Measurements from ENCODE around the gene MTUS2.

MTUS2 gene

DNA sequence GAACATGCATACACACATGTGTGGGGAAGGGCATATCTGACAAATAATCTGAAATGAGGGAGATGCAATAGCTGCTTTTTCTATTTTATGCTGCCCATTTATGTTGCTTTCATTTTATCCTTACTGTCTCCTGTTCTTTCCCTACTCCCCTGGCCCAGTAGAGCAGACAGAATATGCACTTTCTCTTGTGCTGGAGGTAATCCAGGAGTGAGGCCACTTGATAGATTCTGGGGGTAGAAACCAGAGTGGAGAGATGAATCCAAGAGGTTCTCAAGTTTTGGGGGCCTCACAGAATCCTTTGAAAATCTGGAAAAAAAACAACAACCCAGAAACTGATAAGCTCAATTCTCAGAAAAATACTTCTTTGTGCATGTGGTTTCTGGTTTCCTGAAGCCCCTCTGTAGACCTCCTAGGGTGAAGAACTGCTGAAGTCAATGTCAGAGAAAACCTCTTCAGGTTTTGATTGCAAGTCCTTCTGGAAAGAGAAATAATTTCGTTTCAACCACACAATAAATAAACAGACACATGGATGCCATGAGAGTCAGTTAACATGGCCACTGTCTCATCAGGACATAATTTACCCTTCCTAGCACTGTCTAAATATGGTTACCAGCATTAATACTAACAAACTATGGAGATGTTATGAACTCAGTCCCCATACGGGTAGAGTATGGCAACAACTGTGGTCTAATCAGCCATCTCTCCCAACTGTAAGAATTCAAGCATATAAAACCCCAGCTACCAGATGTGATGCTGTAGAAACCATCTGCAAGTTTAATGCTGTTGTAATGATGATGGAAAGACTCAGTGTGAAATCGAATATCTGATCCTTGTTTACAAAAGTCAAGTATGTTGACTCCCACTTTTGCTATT, 419.8 kb downstream of the MTUS2 start:
- Mint-ChIP-seq H3K9me3 (peaks cover 21% of the 10 kb centered on the region), H3K27ac (no peak overlapping the region), H3K4me1 (no peaks in the 10 kb centered on the region), H3K27me3 (ENCODE audit: low read depth, poor library complexity) (peaks cover 16% of the 10 kb centered on the region), H3K36me3 (ENCODE audit: low read depth) (no peaks in the 10 kb centered on the region), H3K4me3 (no peak overlapping the region)
- no peak for DNase-seq
- TF ChIP-seq, protein P1, sequence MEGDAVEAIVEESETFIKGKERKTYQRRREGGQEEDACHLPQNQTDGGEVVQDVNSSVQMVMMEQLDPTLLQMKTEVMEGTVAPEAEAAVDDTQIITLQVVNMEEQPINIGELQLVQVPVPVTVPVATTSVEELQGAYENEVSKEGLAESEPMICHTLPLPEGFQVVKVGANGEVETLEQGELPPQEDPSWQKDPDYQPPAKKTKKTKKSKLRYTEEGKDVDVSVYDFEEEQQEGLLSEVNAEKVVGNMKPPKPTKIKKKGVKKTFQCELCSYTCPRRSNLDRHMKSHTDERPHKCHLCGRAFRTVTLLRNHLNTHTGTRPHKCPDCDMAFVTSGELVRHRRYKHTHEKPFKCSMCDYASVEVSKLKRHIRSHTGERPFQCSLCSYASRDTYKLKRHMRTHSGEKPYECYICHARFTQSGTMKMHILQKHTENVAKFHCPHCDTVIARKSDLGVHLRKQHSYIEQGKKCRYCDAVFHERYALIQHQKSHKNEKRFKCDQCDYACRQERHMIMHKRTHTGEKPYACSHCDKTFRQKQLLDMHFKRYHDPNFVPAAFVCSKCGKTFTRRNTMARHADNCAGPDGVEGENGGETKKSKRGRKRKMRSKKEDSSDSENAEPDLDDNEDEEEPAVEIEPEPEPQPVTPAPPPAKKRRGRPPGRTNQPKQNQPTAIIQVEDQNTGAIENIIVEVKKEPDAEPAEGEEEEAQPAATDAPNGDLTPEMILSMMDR (IDR thresholded peaks at IDR 0.05): no peak

DNA sequence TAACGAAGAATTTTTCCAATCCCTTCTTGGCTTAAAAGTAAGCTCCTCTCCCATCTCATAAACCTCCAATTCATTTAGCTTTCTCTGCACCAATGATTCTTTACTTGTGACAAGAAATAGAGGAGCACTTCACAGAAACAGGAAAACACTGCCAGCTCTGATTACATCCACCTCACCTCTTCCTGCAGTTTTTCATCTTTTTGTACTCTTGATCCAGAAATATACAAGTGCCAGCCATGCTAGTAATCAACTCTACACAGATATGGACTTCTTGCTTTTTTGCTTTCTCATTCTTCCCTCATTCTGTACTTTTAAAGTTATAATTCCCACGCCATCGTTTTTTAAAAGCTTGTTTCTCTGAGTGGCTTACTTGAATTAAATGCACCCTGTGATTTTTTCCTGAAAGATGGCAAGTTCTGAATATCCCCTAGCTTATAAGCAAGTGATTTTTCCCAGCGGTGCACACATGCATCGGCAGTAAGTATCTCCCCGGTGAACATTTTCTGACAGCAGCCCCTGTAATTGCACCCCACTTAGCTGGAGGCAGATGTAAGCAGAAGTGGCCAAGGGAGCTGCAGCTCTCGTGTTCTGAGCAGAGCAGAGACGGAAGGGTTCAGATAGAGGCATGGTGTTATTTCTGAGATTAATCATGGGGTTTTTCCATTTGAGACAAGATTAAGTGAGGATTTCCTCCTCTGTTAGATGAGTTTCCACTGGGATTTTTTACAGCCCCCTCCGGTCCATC, 434.7 kb downstream of the MTUS2 start:
- peak overlapping the region; percentile 70 for H3K27ac Mint-ChIP-seq
- TF ChIP-seq, protein P1 (IDR thresholded peaks at IDR 0.05): no peak
- H3K4me1 Mint-ChIP-seq: peaks cover 26% of the 10 kb centered on the region
- H3K27me3 Mint-ChIP-seq (ENCODE audit: low read depth, poor library complexity): no peaks in the 10 kb centered on the region
- peak overlapping the region; percentile 2 for H3K4me3 Mint-ChIP-seq
- H3K9me3 Mint-ChIP-seq: peaks cover 50% of the 10 kb centered on the region
- H3K36me3 Mint-ChIP-seq (ENCODE audit: low read depth): no peaks in the 10 kb centered on the region
- DNase-seq: no peak

DNA sequence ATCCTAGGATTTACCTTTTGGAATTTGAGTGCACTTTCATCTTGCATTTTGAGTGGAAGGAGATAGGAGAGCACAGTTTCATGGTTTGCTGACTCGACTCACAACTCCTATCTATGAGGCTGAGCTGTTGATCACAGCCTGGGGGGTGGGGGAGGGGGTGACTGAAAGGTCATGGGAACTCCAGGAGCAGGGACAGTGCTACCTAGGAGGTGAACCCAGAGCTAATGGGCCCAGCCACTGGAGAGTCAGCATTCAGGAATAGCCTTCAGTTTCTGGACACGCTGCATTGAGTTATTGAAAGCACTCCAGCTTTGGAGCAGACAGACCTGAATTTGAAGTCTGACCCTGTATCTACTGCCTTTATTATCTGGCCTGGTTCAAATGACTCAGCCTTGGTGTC, 435.4 kb downstream of the MTUS2 start:
- Mint-ChIP-seq H3K27ac (no peak overlapping the region), H3K4me1 (peaks cover 27% of the 10 kb centered on the region), H3K36me3 (ENCODE audit: low read depth) (no peaks in the 10 kb centered on the region), H3K9me3 (peaks cover 45% of the 10 kb centered on the region), H3K4me3 (no peak overlapping the region), H3K27me3 (ENCODE audit: low read depth, poor library complexity) (no peaks in the 10 kb centered on the region)
- TF ChIP-seq, protein P1 (IDR thresholded peaks at IDR 0.05): no peak
- DNase-seq: peak; percentile 30

DNA sequence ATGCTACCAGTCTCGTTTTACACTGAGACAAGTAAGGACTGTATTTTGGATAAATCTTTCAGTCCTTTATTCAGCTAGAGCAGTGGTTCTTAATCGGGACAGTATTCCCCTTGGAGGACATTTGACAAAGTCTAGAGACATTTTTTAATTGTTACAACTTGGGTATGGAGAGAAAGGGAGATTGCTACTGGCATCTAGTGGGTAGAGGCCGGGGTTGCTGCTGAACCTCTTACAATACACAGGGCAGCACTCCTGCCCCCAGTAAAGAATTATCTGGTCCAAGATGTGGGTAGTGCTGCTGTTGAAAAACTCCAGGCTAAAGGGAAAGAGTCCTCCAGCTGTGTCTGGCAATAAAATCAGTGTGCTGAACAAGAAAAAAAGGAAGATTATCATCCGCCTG, 440.5 kb downstream of the MTUS2 start:
- Mint-ChIP-seq H3K4me3 (no peak overlapping the region), H3K27ac (no peak overlapping the region), H3K27me3 (ENCODE audit: low read depth, poor library complexity) (peaks cover 6% of the 10 kb centered on the region), H3K36me3 (ENCODE audit: low read depth) (no peaks in the 10 kb centered on the region), H3K4me1 (peaks cover 11% of the 10 kb centered on the region), H3K9me3 (peaks cover 41% of the 10 kb centered on the region)
- no peak for DNase-seq
- TF ChIP-seq, protein P1 (IDR thresholded peaks at IDR 0.05): no peak

DNA sequence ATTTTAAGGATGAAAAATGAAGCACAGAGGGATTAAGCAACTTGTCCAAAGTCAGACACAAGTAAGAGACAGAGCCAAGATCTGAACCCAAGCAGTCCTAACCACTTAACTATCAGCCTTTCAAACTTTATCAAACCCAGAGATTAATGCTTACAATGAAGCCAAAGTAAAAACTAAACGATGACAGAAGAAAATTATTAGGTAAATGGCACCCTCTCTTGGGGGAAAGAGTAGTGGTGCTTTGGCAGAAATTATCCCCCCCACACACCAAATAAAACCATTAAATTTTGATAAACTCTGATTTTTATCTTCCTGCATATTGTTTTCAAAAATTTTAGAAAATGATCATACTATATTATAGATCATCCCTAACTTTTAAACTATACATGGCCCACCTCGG, 446.1 kb downstream of the MTUS2 start:
- Mint-ChIP-seq H3K4me1 (peaks cover 5% of the 10 kb centered on the region), H3K9me3 (peaks cover 41% of the 10 kb centered on the region), H3K4me3 (no peak overlapping the region), H3K27ac (no peak overlapping the region), H3K27me3 (ENCODE audit: low read depth, poor library complexity) (peaks cover 11% of the 10 kb centered on the region), H3K36me3 (ENCODE audit: low read depth) (no peaks in the 10 kb centered on the region)
- DNase-seq: no peak
- TF ChIP-seq, protein P1 (IDR thresholded peaks at IDR 0.05): no peak
